HG03159 (cell line): ENCODE measurements around the gene AJM1.

Experiments
- ATAC-seq: cut with Tn5 transposase; IDR thresholded peaks from one replicate; pipeline ENCODE4 v1.9.1; 2021; ENCODE audit warnings: mild to moderate bottlenecking, moderate library complexity; ENCODE audit not compliant: unreplicated experiment

Gene AJM1

DNA sequence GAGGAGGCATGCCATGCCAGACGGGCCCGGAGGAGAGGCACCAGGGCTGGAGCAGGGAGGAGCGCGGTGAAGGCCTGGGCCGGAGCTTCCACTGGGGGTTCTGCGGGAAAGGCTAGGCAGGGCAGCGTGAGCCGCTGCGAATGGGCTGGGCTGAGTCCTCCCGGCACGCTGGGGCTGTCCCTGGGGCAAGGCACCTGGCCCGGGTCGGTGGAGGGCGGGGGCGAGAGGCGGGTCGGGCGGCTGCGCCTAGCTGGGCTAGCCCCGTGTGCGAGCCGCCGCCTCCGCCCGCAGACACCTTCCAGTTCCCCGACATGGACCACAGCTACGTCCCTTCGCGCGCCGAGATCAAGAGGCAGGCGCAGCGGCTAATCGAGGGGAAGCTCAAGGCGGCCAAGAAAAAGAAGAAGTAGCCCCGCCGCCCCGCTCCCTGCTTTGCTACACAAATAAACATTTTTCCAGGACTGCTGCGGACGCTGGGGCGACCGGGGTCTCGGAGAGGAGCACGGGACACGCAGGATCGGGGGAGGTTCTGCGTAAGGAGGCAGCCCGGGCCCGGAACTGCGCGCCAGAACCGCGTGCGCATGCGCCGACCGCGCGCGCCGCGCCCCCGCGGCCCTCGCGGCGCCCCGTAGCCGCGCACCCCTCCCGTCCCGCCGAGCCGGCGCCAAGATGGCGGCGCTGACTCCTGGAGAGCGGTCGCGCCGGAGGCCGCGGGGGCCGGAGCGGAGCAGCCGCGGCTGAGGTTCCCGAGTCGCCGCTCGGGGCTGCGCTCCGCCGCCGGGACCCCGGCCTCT lies 34.8 kb upstream of the AJM1 start, which contains the start of gene RABL6:
RABL6 (plus strand) TSS at position 668 of the 794 bp plus-strand sequence. CDS start 249 bp downstream, outside the sequence.
- ATAC-seq, result peak; percentile 71

DNA sequence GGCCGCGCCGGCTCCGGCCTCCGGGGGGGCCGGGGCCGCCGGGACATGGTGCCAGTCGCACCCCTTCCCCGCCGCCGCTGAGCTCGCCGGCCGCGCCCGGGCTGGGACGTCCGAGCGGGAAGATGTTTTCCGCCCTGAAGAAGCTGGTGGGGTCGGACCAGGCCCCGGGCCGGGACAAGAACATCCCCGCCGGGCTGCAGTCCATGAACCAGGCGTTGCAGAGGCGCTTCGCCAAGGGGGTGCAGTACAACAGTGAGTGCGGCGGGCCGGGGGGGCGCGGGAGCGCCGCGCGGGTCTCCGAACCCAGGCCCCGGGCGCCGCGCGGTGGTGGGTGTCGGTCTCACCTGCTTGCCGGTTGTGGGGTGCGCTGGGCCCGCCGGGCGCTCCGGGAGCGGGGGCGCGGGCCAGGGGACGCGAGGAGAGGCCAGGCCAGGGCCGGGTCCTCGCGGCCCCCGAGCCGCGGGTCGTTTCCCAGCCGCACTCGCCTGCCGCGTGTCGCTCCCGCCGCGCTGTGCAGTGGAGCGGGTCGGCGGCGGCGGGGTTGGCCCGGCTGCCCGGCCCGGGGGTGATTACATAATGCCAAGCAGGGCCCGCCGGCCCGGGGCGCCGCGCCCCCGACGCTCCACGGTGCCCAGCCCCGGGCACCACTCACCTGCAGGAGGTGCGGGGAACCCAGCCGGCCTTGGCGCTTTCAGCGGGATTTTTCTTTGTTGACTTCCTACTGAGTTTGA lies 34.0 kb upstream of the AJM1 start:
- ATAC-seq, result peak; percentile 30

DNA sequence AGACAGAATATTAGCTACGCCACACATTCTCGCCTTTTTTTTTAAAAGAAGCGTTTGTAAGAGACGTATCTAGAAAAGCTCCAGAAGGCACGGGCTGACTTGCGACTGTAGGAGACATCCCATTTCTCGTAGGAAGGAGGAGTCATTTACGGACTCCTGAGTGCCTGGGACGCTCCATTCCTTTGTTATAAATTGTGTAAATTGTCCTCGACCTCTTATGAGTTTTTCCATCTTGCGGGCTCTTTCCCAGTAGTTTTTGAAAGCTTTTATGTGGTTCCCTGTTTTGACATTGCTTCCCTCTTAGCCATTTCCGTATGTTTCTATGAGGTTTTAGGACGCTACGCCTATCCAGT lies 33.5 kb upstream of the AJM1 start:
- no peak for ATAC-seq

DNA sequence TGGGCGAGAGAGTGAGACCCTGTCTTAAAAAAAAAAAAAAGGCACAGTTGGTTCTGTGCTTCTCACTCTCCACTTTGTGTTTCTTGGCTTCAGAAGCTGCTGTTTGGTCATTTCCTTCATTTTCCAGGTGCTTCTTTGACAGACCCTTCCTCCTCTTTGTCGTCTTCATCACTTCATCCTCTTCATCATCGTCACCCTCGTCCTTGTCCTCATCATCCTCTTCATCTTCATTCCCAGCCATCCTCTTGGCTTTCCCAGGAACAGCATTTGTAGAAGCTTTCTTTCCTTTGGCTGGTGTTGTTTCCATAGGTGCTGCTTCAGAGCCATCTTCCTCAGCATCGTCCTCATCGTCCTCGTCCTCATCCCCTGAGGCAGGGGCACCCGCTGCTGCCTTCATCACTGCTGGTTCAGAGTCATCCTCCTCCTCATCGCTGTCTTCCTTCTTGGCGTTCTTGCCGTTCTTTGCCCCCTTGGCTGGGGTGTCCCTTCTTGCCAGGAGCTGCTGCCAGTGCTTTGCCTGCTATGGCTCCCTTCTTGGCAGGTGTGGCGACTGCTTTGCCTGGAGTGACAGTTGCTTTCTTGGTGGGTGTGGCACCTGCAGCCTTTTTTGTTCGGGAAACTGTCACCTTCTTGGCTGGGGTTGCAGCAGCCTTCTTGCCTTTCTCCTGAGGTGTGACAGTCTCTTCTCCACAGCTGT lies 27.4 kb upstream of the AJM1 start:
- no peak for ATAC-seq

DNA sequence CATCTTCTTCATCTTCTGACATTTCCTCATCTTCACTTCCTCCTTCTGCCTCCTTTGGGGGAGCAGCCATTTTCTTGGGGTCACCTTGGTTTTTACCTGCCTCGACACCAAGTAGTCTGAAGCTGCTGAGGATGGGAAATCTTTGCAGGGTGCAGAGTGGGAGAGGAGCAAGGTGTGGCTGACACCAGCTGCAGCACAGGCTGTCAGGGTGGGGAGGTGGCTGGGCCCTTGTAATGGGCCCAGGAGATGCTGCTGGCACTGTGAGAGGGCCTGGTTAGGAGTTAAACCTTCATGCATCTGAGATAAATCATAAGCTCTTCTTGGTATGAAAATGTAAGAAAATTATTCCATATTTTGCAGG lies 26.9 kb upstream of the AJM1 start:
- ATAC-seq, result no peak

DNA sequence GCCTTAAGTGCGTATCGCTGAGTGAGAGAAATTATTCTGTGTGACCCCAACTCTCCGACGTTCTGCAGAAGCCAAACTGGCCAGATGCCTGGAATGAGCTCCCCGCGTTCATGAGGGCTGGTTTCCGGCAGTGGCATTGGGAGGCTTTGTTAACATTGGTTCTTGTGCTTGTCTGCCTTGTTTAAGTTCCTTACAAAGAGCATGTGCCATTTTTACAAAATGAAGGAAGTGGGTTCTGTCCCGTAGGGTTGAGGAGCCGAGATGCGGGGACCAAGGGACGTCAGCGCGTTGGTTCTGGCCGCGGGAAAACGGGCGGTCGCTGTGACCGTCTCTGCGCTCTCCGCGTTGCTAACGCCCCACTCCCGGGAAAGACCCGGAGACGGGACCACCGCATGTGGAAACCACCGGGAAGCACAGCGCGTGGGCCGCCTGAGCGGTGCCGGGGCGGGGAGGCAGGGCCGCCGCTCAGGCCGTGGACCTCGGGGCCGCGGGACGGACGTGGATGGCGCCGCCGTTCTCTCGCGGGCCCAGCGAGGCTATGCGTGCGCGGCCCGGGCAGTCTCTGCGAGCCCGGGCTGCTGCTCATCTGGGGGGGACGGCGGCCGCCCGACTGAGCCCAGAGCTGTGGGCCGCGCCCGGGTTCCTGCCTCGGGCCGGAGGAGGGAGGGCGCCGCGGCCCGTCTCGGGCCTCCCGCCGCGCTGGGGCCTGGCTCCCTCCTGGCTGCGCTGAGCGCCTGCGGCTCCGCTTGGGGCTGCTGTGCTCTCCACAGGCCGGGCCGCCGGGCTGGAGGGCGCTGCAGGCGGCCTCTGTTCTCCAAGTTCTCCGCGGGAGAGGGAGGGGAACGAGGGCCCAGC lies 21.1 kb upstream of the AJM1 start:
- no peak for ATAC-seq

DNA sequence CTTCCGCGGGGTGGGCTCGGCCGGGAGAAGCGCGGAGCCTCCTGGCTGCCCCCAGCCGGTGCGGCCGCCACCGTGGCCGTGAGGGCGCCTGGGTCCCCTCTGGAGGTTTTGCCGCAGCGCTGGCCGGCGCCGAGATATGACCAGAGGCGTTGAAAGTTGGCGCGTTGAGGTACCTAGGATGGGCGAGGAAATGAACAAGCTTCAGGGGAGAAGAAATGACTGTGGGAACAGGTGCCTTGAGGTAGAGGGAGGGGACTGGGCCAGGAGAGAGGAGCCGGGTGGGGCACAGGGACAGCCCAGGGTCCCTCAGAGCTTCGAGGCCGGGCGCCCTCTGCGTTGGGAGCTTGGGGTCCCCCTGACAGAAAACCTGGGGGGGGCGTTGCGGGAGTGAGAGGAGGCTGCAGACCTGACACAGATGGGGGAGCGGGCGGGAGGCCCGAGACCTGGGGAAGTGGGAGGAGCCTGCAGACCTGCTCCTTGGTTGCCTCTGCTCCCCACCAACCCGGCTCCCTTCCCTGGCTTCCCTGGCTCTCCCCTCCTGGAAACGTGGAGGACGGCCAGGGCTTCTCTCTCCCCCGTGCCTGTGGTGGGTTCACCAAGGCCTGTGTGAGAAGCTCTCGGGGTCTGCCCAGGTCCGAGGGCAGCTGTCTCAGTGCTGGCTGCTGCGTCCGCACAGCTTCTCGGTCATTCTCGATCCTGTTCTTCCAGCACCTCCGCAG lies 20.3 kb upstream of the AJM1 start:
- no peak for ATAC-seq

DNA sequence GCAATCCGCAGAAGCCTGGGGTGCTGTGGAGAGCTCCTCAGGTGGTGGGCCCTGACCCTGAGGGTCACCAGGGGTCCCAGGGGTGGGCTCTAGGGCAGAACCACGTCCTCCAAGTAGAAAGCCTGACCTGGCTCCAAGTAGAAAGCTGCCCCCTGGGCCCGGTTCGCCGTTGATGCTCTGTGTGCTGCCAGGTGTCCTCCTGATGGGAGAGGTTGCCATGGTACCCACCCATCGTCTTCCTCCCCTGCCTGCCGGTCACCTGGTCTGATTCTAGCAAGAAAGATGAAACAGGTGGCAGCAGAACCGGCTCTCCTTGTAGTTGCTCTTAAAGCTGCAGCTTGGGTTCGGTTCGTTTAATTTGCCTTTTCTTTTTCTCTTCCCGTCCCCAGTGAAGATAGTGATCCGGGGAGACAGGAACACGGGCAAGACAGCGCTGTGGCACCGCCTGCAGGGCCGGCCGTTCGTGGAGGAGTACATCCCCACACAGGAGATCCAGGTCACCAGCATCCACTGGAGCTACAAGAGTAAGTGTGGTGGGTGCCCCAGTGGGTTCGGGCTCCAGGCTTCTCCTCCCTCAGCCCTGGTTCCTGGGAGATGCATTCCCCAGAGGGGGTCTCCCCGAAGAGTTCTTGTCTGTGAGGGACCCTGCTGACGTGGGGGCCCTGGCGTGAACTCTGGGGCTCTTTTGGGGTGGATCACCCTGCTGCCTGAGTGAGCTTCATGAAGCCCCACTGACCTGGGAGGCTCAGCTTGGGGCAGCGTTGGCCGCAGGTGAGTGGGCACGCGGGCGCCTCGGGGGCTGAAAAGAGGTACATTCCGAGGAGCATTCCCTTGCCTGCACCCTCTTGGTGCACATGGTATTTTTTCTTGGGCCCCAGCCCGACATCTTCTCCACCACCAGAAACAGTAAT lies 18.9 kb upstream of the AJM1 start:
- no peak for ATAC-seq

DNA sequence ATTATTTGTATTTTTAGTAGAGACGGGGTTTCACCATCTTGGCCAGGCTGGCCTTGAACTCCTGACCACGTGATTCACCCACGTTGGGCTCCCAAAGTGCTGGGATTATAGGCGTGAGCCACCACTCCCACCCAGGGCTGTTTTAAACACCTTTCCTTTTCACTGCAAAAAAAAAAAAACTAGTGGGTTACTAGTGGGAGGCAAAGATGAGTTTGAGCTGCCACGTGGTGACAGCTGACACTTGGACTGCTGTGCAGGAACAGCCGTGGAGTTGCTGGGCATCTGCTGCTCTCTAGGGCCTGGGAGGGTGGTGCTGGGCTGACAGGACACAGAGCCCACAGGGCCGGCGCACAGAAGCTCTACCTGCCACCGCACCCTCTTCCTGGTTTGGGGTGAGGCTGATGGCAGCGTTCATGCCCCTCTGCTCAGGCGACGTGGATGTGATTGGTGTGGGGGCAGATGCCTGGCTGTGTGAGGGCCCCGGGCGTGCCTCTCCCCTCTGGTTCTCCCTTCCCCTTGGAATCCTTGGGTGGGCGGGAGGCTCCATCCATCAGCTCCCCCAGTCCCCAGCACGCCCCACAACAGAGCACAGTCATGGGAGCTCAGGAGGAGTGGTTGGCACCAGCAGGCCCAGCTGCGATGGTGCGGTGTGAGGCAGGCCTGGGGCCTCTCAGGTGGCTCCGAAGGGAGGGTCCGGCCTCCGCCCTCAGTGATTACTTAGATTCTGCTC lies 17.6 kb upstream of the AJM1 start:
- no peak for ATAC-seq

DNA sequence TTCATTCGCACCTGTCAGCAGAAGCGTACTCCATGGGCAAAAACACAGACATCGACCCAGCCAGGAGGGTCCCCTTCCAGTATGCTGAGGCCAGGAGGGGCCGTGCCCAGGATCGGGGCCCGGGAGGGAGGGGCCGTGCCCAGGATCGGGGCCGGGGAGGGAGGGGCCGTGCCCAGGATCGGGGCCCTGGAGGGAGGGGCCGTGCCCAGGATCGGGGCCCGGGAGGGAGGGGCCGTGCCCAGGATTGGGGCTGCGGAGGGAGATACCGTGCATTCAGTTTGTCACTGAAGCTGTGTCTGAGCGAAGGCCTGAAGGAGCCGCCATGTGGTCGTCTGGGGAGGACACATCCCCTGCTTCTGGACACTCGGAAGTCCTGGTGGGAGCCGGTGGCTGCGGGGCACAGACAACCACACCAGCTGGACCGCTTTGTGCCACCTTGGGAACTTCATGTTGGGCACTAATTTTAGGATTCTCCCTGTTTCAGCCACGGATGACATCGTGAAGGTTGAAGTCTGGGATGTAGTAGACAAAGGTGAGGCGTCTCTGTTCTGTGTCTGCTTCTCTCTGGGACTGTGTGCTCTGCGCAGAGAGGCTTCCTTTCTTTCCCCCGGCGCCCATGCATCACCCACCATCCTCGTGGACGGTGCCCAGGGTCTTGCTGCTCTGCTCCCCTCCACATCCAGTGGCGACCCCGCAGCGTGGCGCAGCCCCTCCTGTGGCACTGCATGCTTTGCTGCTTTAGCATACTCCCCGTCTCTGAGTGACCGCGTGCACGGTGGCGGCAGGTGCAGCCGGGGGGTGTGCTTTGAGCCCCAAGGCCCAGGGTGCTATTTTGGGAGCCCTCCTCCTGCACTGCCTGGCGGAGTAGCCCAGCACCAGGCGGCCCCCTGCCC lies 16.7 kb upstream of the AJM1 start:
- ATAC-seq, result no peak

DNA sequence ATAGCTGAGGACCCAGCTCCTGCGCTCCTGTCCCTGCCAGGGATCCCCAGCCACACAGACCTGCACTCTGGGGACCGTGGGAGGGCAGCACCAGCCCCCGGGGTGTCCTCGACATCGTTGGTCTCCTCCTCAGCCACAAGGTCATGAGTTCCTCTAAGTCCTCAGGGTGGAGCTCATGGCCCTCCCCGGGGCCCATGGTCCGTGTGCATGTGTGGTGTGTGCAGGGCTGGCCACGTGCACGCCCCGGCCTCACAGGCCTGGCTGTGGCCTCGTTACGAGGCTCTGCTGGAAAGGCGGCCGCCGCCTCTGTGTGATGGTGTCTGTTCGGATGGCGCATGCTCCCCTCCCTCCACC lies 16.1 kb upstream of the AJM1 start:
- no peak for ATAC-seq

DNA sequence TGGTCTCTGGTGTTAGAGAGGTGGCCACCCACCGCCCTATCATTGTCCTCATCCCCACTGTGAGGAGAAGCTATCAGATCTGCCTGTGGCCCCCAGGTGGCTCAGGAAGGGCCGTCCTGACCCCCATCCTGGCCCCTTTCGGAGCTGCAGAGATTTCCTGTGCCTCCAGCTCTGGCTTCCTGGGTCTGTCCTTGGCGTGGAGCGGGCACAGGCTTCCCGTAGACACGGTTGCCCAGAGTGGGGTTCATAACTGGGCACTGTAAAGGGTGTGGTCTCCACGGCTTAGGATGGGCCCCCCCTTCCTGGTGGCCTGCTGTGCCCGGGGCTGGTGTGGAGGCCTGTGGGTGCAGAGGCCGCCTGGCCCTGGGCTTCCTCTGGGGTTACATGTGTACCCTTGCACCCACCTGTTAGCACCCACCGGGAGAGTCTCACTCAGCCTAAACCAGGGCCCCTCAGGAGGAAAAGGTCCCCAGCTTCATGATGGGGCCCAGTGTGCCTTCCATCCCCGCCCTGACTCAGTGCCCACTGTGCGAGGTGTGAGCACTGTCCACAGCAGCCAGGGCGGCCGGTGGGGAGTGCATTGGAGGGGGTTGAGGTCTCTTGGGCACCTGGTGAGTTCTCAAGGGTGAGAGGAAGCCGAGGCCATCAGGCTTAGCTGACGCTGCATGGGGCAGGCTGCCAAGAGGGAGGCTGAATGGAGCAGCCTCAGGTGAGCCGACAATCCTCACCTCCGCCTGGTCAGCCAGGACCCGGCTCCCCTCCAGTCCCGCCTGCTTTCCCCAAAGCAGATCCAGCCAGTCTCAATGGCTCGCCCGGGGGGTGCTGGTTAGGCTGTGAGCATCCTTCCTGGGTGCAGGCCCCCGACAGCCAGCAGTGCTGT lies 15.3 kb upstream of the AJM1 start:
- ATAC-seq, result no peak

DNA sequence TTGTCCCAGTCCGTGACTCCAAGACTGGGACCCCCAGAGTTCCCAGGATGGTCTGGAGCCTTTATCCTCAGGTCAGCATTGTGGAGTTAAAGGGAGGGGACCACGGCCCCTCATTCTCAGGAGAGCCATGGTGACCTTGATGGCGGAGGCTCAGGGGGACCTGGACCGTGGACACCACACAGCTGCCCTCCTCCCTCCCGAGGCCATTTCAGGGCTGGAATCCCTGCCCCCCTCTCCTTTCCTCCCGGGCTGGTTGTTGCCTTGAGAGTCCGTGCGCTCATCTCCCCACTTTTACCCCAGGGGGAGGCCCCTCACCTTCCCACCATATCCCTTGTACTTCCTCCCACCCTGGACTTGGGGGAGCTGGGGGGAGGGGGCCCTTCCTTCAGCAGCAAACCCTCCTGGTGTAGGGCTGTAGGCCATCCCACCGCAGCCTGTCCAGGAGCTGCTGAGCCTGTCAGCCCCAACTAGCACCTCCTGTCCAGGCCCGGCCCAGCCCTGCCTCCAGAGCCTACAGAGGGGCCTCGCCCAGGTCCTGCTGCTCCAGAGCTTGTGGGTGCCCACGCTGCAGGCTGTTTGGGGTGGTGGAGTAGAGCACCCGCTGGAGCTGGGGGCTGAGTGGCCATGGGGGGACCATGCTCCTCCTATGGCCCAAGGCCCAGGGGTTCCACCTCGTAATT lies 14.3 kb upstream of the AJM1 start:
- no peak for ATAC-seq

DNA sequence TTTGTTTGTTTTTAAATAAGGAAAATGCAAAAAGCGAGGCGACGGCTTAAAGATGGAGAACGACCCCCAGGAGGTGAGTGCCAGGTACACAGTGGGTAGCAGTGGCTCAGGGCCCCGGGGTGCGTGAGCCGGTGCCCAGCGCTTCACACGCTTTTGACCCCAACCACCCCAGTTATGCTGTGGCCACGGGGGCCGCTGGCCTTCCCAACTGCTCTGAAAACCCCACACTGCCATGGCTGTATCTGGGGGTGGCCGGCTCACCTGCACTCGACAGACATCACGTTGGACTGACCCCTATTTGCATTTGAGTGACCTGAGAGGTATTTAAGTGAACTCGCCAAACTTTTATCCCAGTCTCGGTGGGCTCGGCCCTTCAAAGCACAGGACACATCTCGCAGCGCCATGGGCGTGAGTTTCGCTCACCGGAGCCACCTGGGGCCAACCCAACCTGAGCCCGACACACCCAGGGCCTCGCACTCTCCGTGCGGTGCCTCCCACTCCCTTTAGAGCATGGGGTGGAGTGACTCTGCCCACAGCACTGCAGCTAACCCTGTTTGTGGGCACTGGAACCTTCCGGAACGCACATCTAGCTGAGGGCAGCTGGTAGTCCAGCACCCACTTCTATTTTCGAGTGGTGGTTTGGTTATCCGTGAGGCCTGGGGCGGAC lies 13.7 kb upstream of the AJM1 start:
- no peak for ATAC-seq

DNA sequence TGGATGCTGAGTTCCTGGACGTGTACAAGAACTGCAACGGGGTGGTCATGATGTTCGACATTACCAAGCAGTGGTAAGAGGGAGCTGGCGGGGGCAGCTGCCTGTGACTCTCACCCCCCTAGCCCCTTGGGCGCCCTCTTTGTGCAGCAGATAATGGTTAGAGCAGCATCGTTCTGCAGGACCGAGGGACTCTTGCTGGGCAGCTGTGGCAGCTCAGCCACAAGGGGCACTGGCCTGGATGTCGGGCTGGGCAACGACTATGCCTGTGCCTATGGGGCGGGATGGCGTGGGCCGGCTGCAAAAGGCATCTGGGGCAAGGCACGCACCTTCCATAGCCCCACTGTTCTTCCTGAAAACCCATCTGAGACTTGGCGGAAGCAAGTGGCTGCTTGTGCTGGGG lies 12.9 kb upstream of the AJM1 start:
- ATAC-seq, result no peak
